Sigmoid colon (tissue), 7 donors: ENCODE measurements around the gene IGFBP2. TPM values are rescaled to one million over a fixed set of nuclear protein-coding genes. Genes with fewer than 3 reads are reported as not detected.

ENCODE experiments used
- DNase-seq: peaks from one replicate; pipeline ENCODE4 v3.0.0-alpha.2; 2019
- H3K27ac ChIP-seq, 4 donors: fragments of 200-600 bp; sonication (generic); one replicate each; pipeline ENCODE4 v1.5.1; 2016 to 2019; ENCODE audit warnings: mild to moderate bottlenecking in 1 of 4
- H3K27me3 ChIP-seq, 3 donors: fragments of 200-600 bp; sonication (generic); one replicate each; pipeline ENCODE4 v1.5.1; 2019; ENCODE audit warnings: mild to moderate bottlenecking in 1 of 3
- H3K36me3 ChIP-seq, 4 donors: fragments of 200-600 bp; sonication (generic); one replicate each; pipeline ENCODE4 v1.5.1; 2016 to 2019
- H3K4me1 ChIP-seq, 4 donors: fragments of 200-600 bp; sonication (generic); one replicate each; pipeline ENCODE4 v1.5.1; 2017 to 2019
- H3K4me3 ChIP-seq, 4 donors: fragments of 200-600 bp; sonication (generic); one replicate each; pipeline ENCODE4 v1.5.1; 2017 to 2019; ENCODE audit warnings: mild to moderate bottlenecking in 2 of 4, moderate library complexity in 1 of 4
- H3K9me3 ChIP-seq, 4 donors: fragments of 200-600 bp in 3 of 4; sonication (generic) in 3 of 4; one replicate each; pipeline versions ENCODE4 v1.5.1 to v1.6.1; 2013 to 2019
- CTCF ChIP-seq, 4 experiments: fragments of 450-650 bp in 3 of 4; fragments of 200-600 bp in 1 of 4; IDR thresholded peaks; one replicate each; pipeline ENCODE4 v1.5.1; 2016 to 2019; ENCODE audit warnings: antibody characterized with exemption in 4 of 4, mild to moderate bottlenecking in 3 of 4, moderate library complexity in 2 of 4
- EP300 ChIP-seq, 4 donors: sonication (generic); formaldehyde crosslinking; IDR thresholded peaks; one replicate each; pipeline ENCODE4 v1.6.1; 2017; ENCODE audit warnings: antibody characterized with exemption in 4 of 4
- POLR2A ChIP-seq, 2 donors: fragments of 450-650 bp; IDR thresholded peaks; one replicate each; pipeline ENCODE4 v1.6.1; 2016; ENCODE audit warnings: antibody characterized with exemption in 2 of 2, mild to moderate bottlenecking in 2 of 2, moderate library complexity in 2 of 2
- POLR2AphosphoS5 ChIP-seq, 4 donors: sonication (generic); formaldehyde crosslinking; IDR thresholded peaks; one replicate each; pipeline ENCODE4 v1.6.1; 2017; ENCODE audit warnings: antibody characterized with exemption in 4 of 4
- WGBS, 2 donors: extraction: QIAGEN DNeasy Blood & Tissue Kit; methylation state at CpG; one replicate each; pipeline ENCODE4 v1.1.7; 2013; 5-methylcytosine and 5-hydroxymethylcytosine counted together
- intact Hi-C: fragments of 100-400 bp; cut with DNase I; formaldehyde crosslinking; loops from one replicate; pipeline ENCODE4 v1.15.1; 2023
- polyA plus RNA-seq, 3 donors: library from polyadenylated mRNA; stranded (reverse); fragments of 200-250 nt; gene quantifications; one replicate each; pipeline ENCODE4 v1.2.3, GENCODE V29; 2013
- total RNA-seq, 4 donors: library from RNA; depleted of rRNA; stranded (reverse); fragments of >200 nt; gene quantifications; one replicate each; pipeline ENCODE4 v1.1.0, GENCODE V29; 2016
- donor health status: healthy with polysubstance abuse.
- donor health status: Bipolar disorder and iron deficiency.
- donor health status: healthy.

Gene IGFBP2
- total and polyA plus RNA-seq, 7 donors: 6.3 to 45.7 (median 30.8) TPM

- no peaks in the 10 kb centered on the region for H3K36me3 ChIP-seq
- no peak overlapping the region for H3K4me3 ChIP-seq
- intact Hi-C loops: loop anchor here (10.0 kb wide), 1 partner anchor 629 kb away; no protein-coding TSS in a partner anchor
- no peaks in the 10 kb centered on the region for H3K9me3 ChIP-seq
- no peak for DNase-seq
- 94% methylated on average over 18 of the region's 18 CpGs for WGBS, 2 donors
- H3K27me3 ChIP-seq: no peaks in the 10 kb centered on the region
- H3K4me1 ChIP-seq: peaks cover 0 to 17% (median 15%) of the 10 kb centered on the region in 4 donors
- peak overlapping the region in 1 of 4 donors; percentile 66 for H3K27ac ChIP-seq
- no peak for TF ChIP-seq POLR2A (IDR thresholded peaks at IDR 0.05)
- no peak for TF ChIP-seq CTCF (IDR thresholded peaks at IDR 0.05)
- no peak for TF ChIP-seq POLR2AphosphoS5 (IDR thresholded peaks at IDR 0.05)
- no peak for TF ChIP-seq EP300 (IDR thresholded peaks at IDR 0.05)
Observed at GRCh38 chr2:216663846-216664245, 30.6 kb downstream of the IGFBP2 start.

GRCh38 chr2:216664593-216665034 lies 31.4 kb downstream of the IGFBP2 start:
- intact Hi-C loops: loop anchor here (10.0 kb wide), 1 partner anchor 630 kb away; no protein-coding TSS in a partner anchor
- H3K27ac ChIP-seq: peak overlapping the region in 1 of 4 donors; percentile 66
- TF ChIP-seq POLR2A (IDR thresholded peaks at IDR 0.05) (no peak), CTCF (IDR thresholded peaks at IDR 0.05) (no peak), POLR2AphosphoS5 (IDR thresholded peaks at IDR 0.05) (no peak), EP300 (IDR thresholded peaks at IDR 0.05) (no peak)
- H3K9me3 ChIP-seq: no peaks in the 10 kb centered on the region
- WGBS, 2 donors: 62 to 67% methylated on average over 6 of the region's 6 CpGs
- H3K4me3 ChIP-seq: no peak overlapping the region
- no peaks in the 10 kb centered on the region for H3K27me3 ChIP-seq
- no peaks in the 10 kb centered on the region for H3K36me3 ChIP-seq
- no peak for DNase-seq
- peaks cover 0 to 17% (median 15%) of the 10 kb centered on the region in 4 donors for H3K4me1 ChIP-seq

GRCh38 chr2:216665242-216665641 lies 32.0 kb downstream of the IGFBP2 start:
- no peak overlapping the region for H3K4me3 ChIP-seq
- intact Hi-C loops: loop anchor here (10.0 kb wide), 1 partner anchor 630 kb away; no protein-coding TSS in a partner anchor
- H3K9me3 ChIP-seq: no peaks in the 10 kb centered on the region
- no peaks in the 10 kb centered on the region for H3K27me3 ChIP-seq
- no peak for DNase-seq
- no peaks in the 10 kb centered on the region for H3K36me3 ChIP-seq
- no peak for TF ChIP-seq CTCF (IDR thresholded peaks at IDR 0.05)
- peak in 1 of 4 donors; percentile 27 for TF ChIP-seq POLR2AphosphoS5 (IDR thresholded peaks at IDR 0.05)
- TF ChIP-seq EP300 (IDR thresholded peaks at IDR 0.05): no peak
- no peak for TF ChIP-seq POLR2A (IDR thresholded peaks at IDR 0.05)
- H3K27ac ChIP-seq: peak overlapping the region in 3 of 4 donors; percentile 6 to 66 (median 41)
- WGBS, 2 donors: 31 to 60% methylated on average over 7 of the region's 7 CpGs
- peaks cover 0 to 17% (median 15%) of the 10 kb centered on the region in 4 donors for H3K4me1 ChIP-seq

GRCh38 chr2:216665717-216666116 lies 32.5 kb downstream of the IGFBP2 start:
- no peak for DNase-seq
- Histone ChIP-seq H3K4me3 (no peak overlapping the region), H3K9me3 (no peaks in the 10 kb centered on the region), H3K36me3 (no peaks in the 10 kb centered on the region), H3K27ac (peak overlapping the region in 3 of 4 donors; percentile 6 to 66 (median 41)), H3K27me3 (no peaks in the 10 kb centered on the region), H3K4me1 (peaks cover 0 to 17% (median 15%) of the 10 kb centered on the region in 4 donors)
- intact Hi-C loops: loop anchor here (1.0 to 10.0 kb wide), 2 partner anchors 146 to 631 kb away; no protein-coding TSS in a partner anchor
- 50 to 67% methylated on average over 12 of the region's 12 CpGs for WGBS, 2 donors
- no peak for TF ChIP-seq EP300 (IDR thresholded peaks at IDR 0.05)
- TF ChIP-seq CTCF (IDR thresholded peaks at IDR 0.05): no peak
- no peak for TF ChIP-seq POLR2A (IDR thresholded peaks at IDR 0.05)
- TF ChIP-seq POLR2AphosphoS5 (IDR thresholded peaks at IDR 0.05): no peak
